ENCODE measurements around the gene SGIP1. TPM values are rescaled to one million over a fixed set of nuclear protein-coding genes. Genes with fewer than 3 reads are reported as not detected.
A peak's percentile ranks its signal among the peaks of the same experiment; 100 is the strongest.
"Not testable (repeated sequence)": the region's sequence is repeated elsewhere in the genome, so short reads cannot be mapped to it uniquely, and the experiment has no call there.

Gene SGIP1
- polyA plus RNA-seq, 3 donors = not detected

DNA sequence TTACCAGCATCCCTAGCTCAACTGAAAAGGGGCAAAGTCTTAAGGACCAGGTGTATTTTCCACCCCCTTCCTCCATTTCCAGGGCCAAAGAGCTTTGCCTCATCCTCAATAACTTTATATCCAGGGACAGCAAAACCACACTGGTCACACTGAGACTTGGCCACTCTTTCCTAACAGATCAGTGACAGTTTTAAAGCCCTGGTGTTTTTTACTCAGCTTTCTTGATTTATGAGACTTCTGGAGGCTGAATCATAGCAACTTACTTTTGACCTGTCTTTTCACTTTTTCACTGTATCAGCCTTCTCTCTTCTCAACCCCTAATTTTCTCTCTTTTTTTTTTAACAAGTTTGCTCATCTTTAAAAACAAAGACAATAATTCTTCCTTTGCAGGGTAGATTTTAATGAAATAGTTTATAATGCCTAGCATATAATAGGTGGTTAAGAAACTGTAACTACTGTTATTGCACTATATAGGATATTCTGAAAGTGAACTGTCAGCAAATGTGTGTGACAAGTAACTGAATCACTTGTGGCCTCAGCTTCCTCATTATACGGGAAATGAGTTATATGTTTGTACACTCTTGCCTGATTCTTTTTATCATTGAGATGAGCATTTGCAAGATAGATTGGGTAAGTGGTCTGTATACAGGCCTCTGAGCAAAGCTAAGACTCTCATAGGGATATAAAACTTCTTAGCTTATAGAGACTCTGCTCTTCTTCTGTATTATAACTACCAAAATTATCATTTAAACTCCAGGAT lies 198.6 kb downstream of the SGIP1 start:
- TF ChIP-seq, protein P1, sequence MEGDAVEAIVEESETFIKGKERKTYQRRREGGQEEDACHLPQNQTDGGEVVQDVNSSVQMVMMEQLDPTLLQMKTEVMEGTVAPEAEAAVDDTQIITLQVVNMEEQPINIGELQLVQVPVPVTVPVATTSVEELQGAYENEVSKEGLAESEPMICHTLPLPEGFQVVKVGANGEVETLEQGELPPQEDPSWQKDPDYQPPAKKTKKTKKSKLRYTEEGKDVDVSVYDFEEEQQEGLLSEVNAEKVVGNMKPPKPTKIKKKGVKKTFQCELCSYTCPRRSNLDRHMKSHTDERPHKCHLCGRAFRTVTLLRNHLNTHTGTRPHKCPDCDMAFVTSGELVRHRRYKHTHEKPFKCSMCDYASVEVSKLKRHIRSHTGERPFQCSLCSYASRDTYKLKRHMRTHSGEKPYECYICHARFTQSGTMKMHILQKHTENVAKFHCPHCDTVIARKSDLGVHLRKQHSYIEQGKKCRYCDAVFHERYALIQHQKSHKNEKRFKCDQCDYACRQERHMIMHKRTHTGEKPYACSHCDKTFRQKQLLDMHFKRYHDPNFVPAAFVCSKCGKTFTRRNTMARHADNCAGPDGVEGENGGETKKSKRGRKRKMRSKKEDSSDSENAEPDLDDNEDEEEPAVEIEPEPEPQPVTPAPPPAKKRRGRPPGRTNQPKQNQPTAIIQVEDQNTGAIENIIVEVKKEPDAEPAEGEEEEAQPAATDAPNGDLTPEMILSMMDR (IDR thresholded peaks at IDR 0.05) = no peak
- peaks cover 12 to 17% of the 10 kb centered on the region in 2 donors for H3K4me1 ChIP-seq (ENCODE audit: control insufficient read depth in 1 of 2, insufficient read depth in 2 of 2, low read length in 2 of 2)
- intact Hi-C loops (cut with micrococcal nuclease) = loop anchor here in 1 of 2 donors (5.0 kb wide), 1 partner anchor 335 kb away; no protein-coding TSS in a partner anchor
- Mint-ChIP-seq H3K9me3 (no peaks in the 10 kb centered on the region), H3K4me1 (peaks cover 26% of the 10 kb centered on the region), H3K27ac (peak overlapping the region; percentile 79 to 98 (median 92)), H3K27me3 (ENCODE audit: low read depth in 3 of 3) (peaks cover 0 to 2% (median 0%) of the 10 kb centered on the region in 3 donors), H3K36me3 (no peaks in the 10 kb centered on the region), H3K4me3 (no peak overlapping the region)
- H3K79me2 ChIP-seq (ENCODE audit: insufficient read depth, low read length) = no peaks in the 10 kb centered on the region
- no peaks in the 10 kb centered on the region for H3K9me3 ChIP-seq (replicated peaks in 1 of 2; ENCODE audit: control insufficient read depth in 1 of 2, insufficient read depth in 1 of 2, low read length in 2 of 2)
- no peak overlapping the region for H3K4me3 ChIP-seq (replicated peaks in 1 of 3; ENCODE audit: low read depth in 2 of 3, low read length in 3 of 3)
- no peaks in the 10 kb centered on the region for H4K20me1 ChIP-seq (ENCODE audit: insufficient read depth, low read length)
- no peak overlapping the region for H3K9ac ChIP-seq (ENCODE audit: insufficient read depth, low read length, poor library complexity, severe bottlenecking)
- H2AFZ ChIP-seq (ENCODE audit: insufficient read depth, low read depth, low read length, poor library complexity, severe bottlenecking) = no peak overlapping the region
- H3K27me3 ChIP-seq (ENCODE audit: control insufficient read depth in 2 of 2, insufficient read depth in 2 of 2, low read length in 2 of 2) = no peaks in the 10 kb centered on the region
- DNase-seq = peak; percentile 61 to 89 (median 85)
- peak overlapping the region; percentile 6 for H3K4me2 ChIP-seq (replicated peaks; ENCODE audit: extremely low read depth, low read length, poor library complexity, severe bottlenecking)
- no CpG with 5 or more reads among the region's 1 CpG for WGBS (ENCODE audit: insufficient coverage)
- H3K36me3 ChIP-seq (replicated peaks in 1 of 2; ENCODE audit: control insufficient read depth in 1 of 2, insufficient read depth in 2 of 2, low read length in 2 of 2) = no peaks in the 10 kb centered on the region
- peak overlapping the region in 1 of 2 donors; percentile 69 for H3K27ac ChIP-seq (ENCODE audit: low read depth in 1 of 2, low read length in 2 of 2)

DNA sequence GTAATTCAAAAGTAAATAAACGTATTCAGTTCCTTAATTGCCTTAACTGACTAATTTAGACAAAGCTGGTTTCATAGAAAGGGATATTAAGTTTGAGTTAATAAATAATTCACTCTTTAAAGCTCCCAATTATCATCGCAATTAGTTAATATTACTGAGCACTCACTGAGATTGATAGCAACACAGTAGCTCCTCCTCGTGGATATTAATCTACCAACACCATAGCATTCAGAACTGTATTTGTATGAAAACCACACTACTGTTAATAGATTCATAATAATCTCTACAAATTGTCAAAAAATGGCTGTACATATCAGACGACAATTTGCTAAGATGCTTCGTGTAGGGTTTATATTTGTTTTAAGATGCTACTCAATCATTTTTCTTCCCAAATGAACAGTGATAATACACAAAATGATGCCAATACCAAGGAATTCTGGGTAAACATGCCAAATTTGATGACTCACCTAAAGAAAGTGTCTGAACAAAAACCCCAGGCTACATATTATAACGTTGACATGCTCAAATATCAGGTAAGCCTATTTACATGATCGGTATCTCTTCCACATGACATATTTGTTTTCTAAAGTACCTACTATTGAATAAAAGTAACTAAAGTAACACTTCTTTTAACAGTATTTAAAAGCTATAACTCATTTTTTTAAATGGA lies 199.5 kb downstream of the SGIP1 start:
- Histone ChIP-seq H3K27ac (ENCODE audit: low read depth in 1 of 2, low read length in 2 of 2) (peak overlapping the region in 1 of 2 donors; percentile 69), H4K20me1 (ENCODE audit: insufficient read depth, low read length) (no peaks in the 10 kb centered on the region), H3K9ac (ENCODE audit: insufficient read depth, low read length, poor library complexity, severe bottlenecking) (no peak overlapping the region), H3K4me2 (replicated peaks; ENCODE audit: extremely low read depth, low read length, poor library complexity, severe bottlenecking) (peak overlapping the region; percentile 6), H3K27me3 (ENCODE audit: control insufficient read depth in 2 of 2, insufficient read depth in 2 of 2, low read length in 2 of 2) (no peaks in the 10 kb centered on the region), H3K79me2 (ENCODE audit: insufficient read depth, low read length) (no peaks in the 10 kb centered on the region), H3K9me3 (replicated peaks in 1 of 2; ENCODE audit: control insufficient read depth in 1 of 2, insufficient read depth in 1 of 2, low read length in 2 of 2) (no peaks in the 10 kb centered on the region), H3K4me1 (ENCODE audit: control insufficient read depth in 1 of 2, insufficient read depth in 2 of 2, low read length in 2 of 2) (peaks cover 12 to 17% of the 10 kb centered on the region in 2 donors), H2AFZ (ENCODE audit: insufficient read depth, low read depth, low read length, poor library complexity, severe bottlenecking) (no peak overlapping the region), H3K4me3 (replicated peaks in 1 of 3; ENCODE audit: low read depth in 2 of 3, low read length in 3 of 3) (no peak overlapping the region), H3K36me3 (replicated peaks in 1 of 2; ENCODE audit: control insufficient read depth in 1 of 2, insufficient read depth in 2 of 2, low read length in 2 of 2) (no peaks in the 10 kb centered on the region)
- H3K27ac Mint-ChIP-seq = peak overlapping the region; percentile 79 to 98 (median 87)
- peaks cover 0 to 2% (median 0%) of the 10 kb centered on the region in 3 donors for H3K27me3 Mint-ChIP-seq (ENCODE audit: low read depth in 3 of 3)
- TF ChIP-seq, protein P1 (IDR thresholded peaks at IDR 0.05) = no peak
- H3K4me1 Mint-ChIP-seq = peaks cover 26% of the 10 kb centered on the region
- H3K9me3 Mint-ChIP-seq = no peaks in the 10 kb centered on the region
- intact Hi-C loops (cut with micrococcal nuclease) = loop anchor here in 1 of 2 donors (5.0 kb wide), 1 partner anchor 336 kb away; no protein-coding TSS in a partner anchor
- no peak overlapping the region for H3K4me3 Mint-ChIP-seq
- no CpG with 5 or more reads among the region's 7 CpGs for WGBS (ENCODE audit: insufficient coverage)
- no peaks in the 10 kb centered on the region for H3K36me3 Mint-ChIP-seq
- DNase-seq = peak in 1 of 3 donors; percentile 17

DNA sequence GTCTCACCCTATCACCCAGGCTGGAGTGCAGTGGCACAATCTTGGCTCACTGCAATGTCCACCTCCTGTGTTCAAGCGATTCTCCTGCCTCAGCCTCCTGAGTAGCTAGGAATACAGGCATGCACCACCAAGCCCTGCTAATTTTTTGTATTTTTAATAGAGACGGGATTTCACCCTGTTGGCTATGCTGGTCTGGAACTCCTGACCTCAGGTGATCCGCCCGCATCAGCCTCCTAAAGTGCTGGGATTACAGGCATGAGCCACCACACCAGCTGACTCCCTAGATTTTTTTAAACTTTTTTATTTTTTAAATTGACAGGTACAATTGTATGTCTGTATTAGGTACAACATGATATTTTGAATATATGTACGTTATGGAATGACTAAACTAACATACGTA lies 200.6 kb downstream of the SGIP1 start:
- not testable (repeated sequence) for H3K4me3 Mint-ChIP-seq
- intact Hi-C loops (cut with micrococcal nuclease) = loop anchor here in 1 of 2 donors (5.0 kb wide), 1 partner anchor 337 kb away; no protein-coding TSS in a partner anchor

More for the DNA sequence above, 200.6 kb downstream of the SGIP1 start:
- WGBS (ENCODE audit: insufficient coverage) = 100% methylated on average over 1 of the region's 6 CpGs
- H3K27ac ChIP-seq (ENCODE audit: low read depth in 1 of 2, low read length in 2 of 2); DNase-seq; H3K27me3 Mint-ChIP-seq (ENCODE audit: low read depth in 3 of 3); H3K27me3 ChIP-seq (ENCODE audit: control insufficient read depth in 2 of 2, insufficient read depth in 2 of 2, low read length in 2 of 2); H3K36me3 ChIP-seq (replicated peaks in 1 of 2; ENCODE audit: control insufficient read depth in 1 of 2, insufficient read depth in 2 of 2, low read length in 2 of 2); H3K9me3 Mint-ChIP-seq; H3K4me3 ChIP-seq (replicated peaks in 1 of 3; ENCODE audit: low read depth in 2 of 3, low read length in 3 of 3); H4K20me1 ChIP-seq (ENCODE audit: insufficient read depth, low read length); H3K79me2 ChIP-seq (ENCODE audit: insufficient read depth, low read length); H3K9me3 ChIP-seq (replicated peaks in 1 of 2; ENCODE audit: control insufficient read depth in 1 of 2, insufficient read depth in 1 of 2, low read length in 2 of 2); H3K4me2 ChIP-seq (replicated peaks; ENCODE audit: extremely low read depth, low read length, poor library complexity, severe bottlenecking); H3K36me3 Mint-ChIP-seq; H2AFZ ChIP-seq (ENCODE audit: insufficient read depth, low read depth, low read length, poor library complexity, severe bottlenecking); H3K9ac ChIP-seq (ENCODE audit: insufficient read depth, low read length, poor library complexity, severe bottlenecking): not testable (repeated sequence)
- peak overlapping the region in 2 of 7 donors; percentile 70 to 83 for H3K27ac Mint-ChIP-seq
- peaks cover 17 to 23% of the 10 kb centered on the region in 2 donors for H3K4me1 ChIP-seq (ENCODE audit: control insufficient read depth in 1 of 2, insufficient read depth in 2 of 2, low read length in 2 of 2)
- H3K4me1 Mint-ChIP-seq = peaks cover 24% of the 10 kb centered on the region

Measured in CD14-positive monocyte (primary cell).